K562 (cell line): ENCODE results near the gene UBE2E1. TPM values are rescaled to one million over a fixed set of nuclear protein-coding genes. Genes with fewer than 3 reads are reported as not detected.

ENCODE experiments used
- ATAC-seq: fragments of 200-7000 bp; cut with Tn5 transposase; 3 replicates; pipeline ENCODE4 v1.9.1; 2020; ENCODE audit warnings: moderate library complexity
- BruUV-seq: library from RNA; stranded (reverse); fragments of 400-500 nt; replicated peaks from 2 replicates; lab custom pipeline; 2021; lab: Mats Ljungman, UMichigan
- CTCF ChIA-PET: fragments of 300-600 bp; formaldehyde crosslinking; extraction: SDS; loops from one replicate; lab custom pipeline; 2021; ENCODE audit warnings: low intra/inter-chr PET ratio; lab: Yijun Ruan, JAX
- POLR2A ChIA-PET: fragments of 300-600, 350-650 bp; sonication (Branson Sonifier 250); formaldehyde crosslinking; extraction: SDS; loops from one replicate; lab custom pipeline; 2021; ENCODE audit warnings: antibody characterized with exemption, inconsistent platforms; lab: Yijun Ruan, JAX
- DNase-seq, 4 experiments: peaks; one replicate each; pipeline versions ENCODE4 v3.0.0 to v3.0.0-alpha.2; 2011 to 2018; ENCODE audit warnings: low spot score in 3 of 4, mixed read lengths in 3 of 4; ENCODE audit errors: extremely low read depth in 1 of 4
- FAIRE-seq: peaks from 2 replicates; lab custom pipeline; 2011; peaks lifted over from hg19 to GRCh38; lab: Jason Lieb, UNC
- H2AFZ ChIP-seq: 2 replicates; pipeline ENCODE4 v1.6.0; 2011; ENCODE audit warnings: low read depth, low read length, control low read depth, inconsistent platforms
- H3K27ac ChIP-seq: fragments of 200-600 bp; 3 replicates; pipeline ENCODE4 v1.8.0; 2011; ENCODE audit warnings: low read depth, mild to moderate bottlenecking, control low read depth, inconsistent platforms, low read length, moderate library complexity, mixed read lengths; ENCODE audit errors: extremely low read depth
- H3K27me3 ChIP-seq, 2 experiments: fragments of 300-600 bp in 1 of 2; 2 replicates in 1 of 2; 3 replicates in 1 of 2; pipeline versions ENCODE4 v1.6.0 to v1.8.0; 2011; ENCODE audit warnings: inconsistent platforms in 2 of 2, low read length in 2 of 2, mild to moderate bottlenecking in 1 of 2, mixed read lengths in 1 of 2, moderate library complexity in 1 of 2; ENCODE audit not compliant: control insufficient read depth in 2 of 2, insufficient read depth in 2 of 2
- H3K36me3 ChIP-seq: fragments of 300-600 bp; 3 replicates; pipeline ENCODE4 v1.8.0; 2011; ENCODE audit warnings: mild to moderate bottlenecking, low read length, inconsistent platforms; ENCODE audit not compliant: control insufficient read depth, insufficient read depth
- H3K4me1 ChIP-seq, 2 experiments: fragments of 200-600 bp in 1 of 2; replicated peaks in 1 of 2; 2 replicates in 1 of 2; 3 replicates in 1 of 2; pipeline versions ENCODE4 v1.5.1 to v1.8.0; 2011; ENCODE audit warnings: inconsistent platforms in 2 of 2, low read length in 2 of 2, mild to moderate bottlenecking in 1 of 2, mixed read lengths in 1 of 2, moderate library complexity in 1 of 2; ENCODE audit not compliant: control insufficient read depth in 2 of 2, insufficient read depth in 2 of 2
- H3K4me2 ChIP-seq: 2 replicates; pipeline ENCODE4 v1.6.1; 2011; ENCODE audit warnings: low read length, control low read depth, inconsistent platforms, mixed read lengths; ENCODE audit not compliant: insufficient read depth
- H3K4me3 ChIP-seq: fragments of 200-600 bp; sonication (generic), shearing (Covaris generic); 2 replicates; pipeline ENCODE4 v1.5.1; 2016; ENCODE audit warnings: control low read depth, inconsistent platforms
- H3K79me2 ChIP-seq: fragments of 200-600 bp; 3 replicates; pipeline ENCODE4 v1.8.0; 2011; ENCODE audit warnings: low read length, inconsistent platforms; ENCODE audit not compliant: control insufficient read depth, insufficient read depth
- H3K9ac ChIP-seq, 2 experiments: 2 replicates each; pipeline versions ENCODE4 v1.6.0 to v1.6.1; 2011; ENCODE audit warnings: low read depth in 2 of 2, low read length in 2 of 2, control low read depth in 1 of 2, inconsistent platforms in 1 of 2, mild to moderate bottlenecking in 1 of 2, mixed read lengths in 1 of 2; ENCODE audit not compliant: insufficient read depth in 1 of 2
- H3K9me1 ChIP-seq: one replicate; pipeline ENCODE4 v1.6.0; 2011; ENCODE audit warnings: inconsistent platforms, mild to moderate bottlenecking, low read length, moderate library complexity; ENCODE audit not compliant: control insufficient read depth, insufficient read depth
- H3K9me3 ChIP-seq: replicated peaks from 2 replicates; pipeline ENCODE4 v1.5.1; 2011; ENCODE audit warnings: low read depth, low read length, inconsistent platforms; ENCODE audit not compliant: control insufficient read depth, insufficient read depth
- H4K20me1 ChIP-seq: replicated peaks from 2 replicates; pipeline ENCODE4 v1.6.1; 2011; ENCODE audit warnings: low read length, inconsistent platforms, mixed read lengths; ENCODE audit not compliant: control insufficient read depth, insufficient read depth
- CHCHD3 ChIP-seq: fragments of 250-450 bp; sonication (Bioruptor Pico); IDR thresholded peaks from 2 replicates; pipeline ENCODE4 v2.1.2; 2022; ENCODE audit warnings: mild to moderate bottlenecking
- CTBP1 ChIP-seq: fragments of 450-650 bp; IDR thresholded peaks from 2 replicates; pipeline ENCODE4 v1.6.1; 2016; ENCODE audit warnings: borderline replicate concordance
- EHMT2 ChIP-seq: fragments of 450-650 bp; IDR thresholded peaks from 2 replicates; pipeline ENCODE4 v1.6.1; 2018; ENCODE audit warnings: antibody characterized with exemption
- MTA1 ChIP-seq: fragments of 450-650 bp; IDR thresholded peaks from 2 replicates; pipeline ENCODE4 v1.6.1; 2017; ENCODE audit warnings: borderline replicate concordance
- POLR2B ChIP-seq: fragments of 450-650 bp; IDR thresholded peaks from 2 replicates; pipeline ENCODE4 v1.6.1; 2018; ENCODE audit warnings: low read depth; ENCODE audit not compliant: partially characterized antibody
- POLR2H ChIP-seq: IDR thresholded peaks from 2 replicates; pipeline ENCODE4 v1.6.1; 2016; ENCODE audit warnings: missing genetic modification characterization, low read depth, mild to moderate bottlenecking, control low read depth, missing compliant biosample characterization, moderate library complexity
- POU5F1 ChIP-seq: fragments of 150-350 bp; IDR thresholded peaks from 2 replicates; pipeline ENCODE4 v1.6.1; 2014; ENCODE audit warnings: borderline replicate concordance, low read length, low read depth, mild to moderate bottlenecking; ENCODE audit not compliant: partially characterized antibody
- RBFOX2 ChIP-seq: fragments of 200-400 bp; formaldehyde crosslinking; IDR thresholded peaks from 2 replicates; pipeline ENCODE4 v1.6.1; 2017; ENCODE audit warnings: low read depth, mild to moderate bottlenecking, low read length, moderate library complexity
- TBL1XR1 ChIP-seq, 2 experiments: IDR thresholded peaks; 2 replicates each; pipeline ENCODE4 v1.6.1; 2012; ENCODE audit warnings: improper control_type of control experiment in 2 of 2, low read length in 2 of 2, mild to moderate bottlenecking in 1 of 2
- WGBS: fragments of 100-300 bp; shearing (Covaris generic); methylation state at CpG from one replicate; pipeline ENCODE4 v1.1.6; 2016; ENCODE audit warnings: low coverage, mixed read lengths; ENCODE audit not compliant: insufficient coverage; ENCODE audit errors: missing lambda C conversion rate; 5-methylcytosine and 5-hydroxymethylcytosine counted together
- in situ Hi-C: fragments of 300-500 bp; cut with MboI; formaldehyde crosslinking; loops from 4 replicates; pipeline ENCODE4 v1.15.0; 2018; ENCODE audit warnings: inconsistent platforms, mixed read lengths
- intact Hi-C: fragments of 100-400 bp; cut with micrococcal nuclease; formaldehyde crosslinking; loops from 2 replicates; pipeline ENCODE4 v1.14.2; 2022
- polyA plus RNA-seq, 8 experiments: library from polyadenylated mRNA; depleted of rRNA in 4 of 8; stranded (reverse) in 5 of 8; unstranded in 3 of 8; fragments of >200 nt; fragmentation: Nextera tagmentation in 2 of 8; fragmentation: Illumina TruSeq in 1 of 8; extraction: Ambion mirVana in 2 of 8; extraction: Trizol in 1 of 8; gene quantifications; 2 replicates each; pipeline versions ENCODE4 v1.2.1 to v1.2.3, GENCODE V29; 2011 to 2014; ENCODE audit warnings: inconsistent platforms in 1 of 8, missing spikeins in 1 of 8
- total RNA-seq, 7 experiments: library from RNA; depleted of rRNA in 6 of 7; stranded (reverse); fragments of >200 nt in 6 of 7; fragmentation: Illumina TruSeq in 2 of 7; extraction: Trizol in 2 of 7; gene quantifications; 2 replicates each; pipeline versions ENCODE4 v1.2.1 to v1.2.3, GENCODE V29; 2011 to 2021; ENCODE audit warnings: low replicate concordance in 1 of 7

Gene UBE2E1
- total and polyA plus RNA-seq, 9 of the 15 experiments (the other 6 are each of a cell fraction or from before 2014, with no cell fraction given), result 54.4 to 294 (median 165) TPM

DNA sequence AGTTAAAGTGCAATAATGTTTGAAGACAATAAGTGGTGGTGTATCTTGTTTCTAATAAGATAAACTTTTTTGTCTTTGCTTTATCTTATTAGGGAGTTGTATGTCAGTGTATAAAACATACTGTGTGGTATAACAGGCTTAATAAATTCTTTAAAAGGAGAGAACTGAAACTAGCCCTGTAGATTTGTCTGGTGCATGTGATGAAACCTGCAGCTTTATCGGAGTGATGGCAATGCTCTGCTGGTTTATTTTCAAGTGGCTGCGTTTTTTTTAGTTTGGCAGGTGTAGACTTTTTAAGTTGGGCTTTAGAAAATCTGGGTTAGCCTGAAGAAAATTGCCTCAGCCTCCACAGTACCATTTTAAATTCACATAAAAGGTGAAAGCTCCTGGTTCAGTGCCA lies 113.9 kb downstream of the UBE2E1 start:
- DNase-seq (no peak), ATAC-seq (no peak), FAIRE-seq (no peak)
- ChIA-PET CTCF (no interaction called here), POLR2A (interaction anchor here (0.6 to 7.1 kb wide), 7 partner anchors 9 to 439 kb away, joined by 3 to 165 read pairs (median 35); no protein-coding TSS in a partner anchor)
- Histone ChIP-seq H3K79me2 (peaks cover 56% of the 10 kb centered on the region), H3K27ac (no peak overlapping the region; the same call in 2 of the 3 replicates), H2AFZ (no peak overlapping the region), H3K4me1 (peaks cover 9 to 34% of the 10 kb centered on the region in 2 experiments), H3K4me3 (peak overlapping the region; percentile 73; the same call in 1 of the 2 replicates), H3K9me3 (no peaks in the 10 kb centered on the region), H3K27me3 (no peaks in the 10 kb centered on the region), H3K9ac (no peak overlapping the region), H3K36me3 (peaks cover 41% of the 10 kb centered on the region), H4K20me1 (peaks cover 22% of the 10 kb centered on the region), H3K9me1 (no peaks in the 10 kb centered on the region), H3K4me2 (peak overlapping the region; percentile 34)
- BruUV-seq, result no TSS peak
- in situ Hi-C loops (no loop called here), intact Hi-C loops (loop anchor here (10.0 kb wide), 1 partner anchor 575 kb away; the partner anchor contains the start of gene THRB)
- WGBS, result 55% methylated on average over 2 of the region's 2 CpGs
- TF ChIP-seq POLR2H (tag), result 0 out of 2 replicates have a peak, but pooled peaks have one; percentile 4
- TF ChIP-seq CTBP1, result no peak
- TF ChIP-seq CHCHD3 (CRISPR knock-in tag), result no peak
- TF ChIP-seq TBL1XR1 (IDR thresholded peaks at IDR 0.05; ENCODE audit: low read length in 2 of 2), result no peak
- TF ChIP-seq RBFOX2, result peak; percentile 56; the same call in 1 of the 2 replicates
- TF ChIP-seq EHMT2, result no peak
- no peak for TF ChIP-seq MTA1
- no peak for TF ChIP-seq POU5F1
- TF ChIP-seq POLR2B, result no peak
